Esophagus muscularis mucosa (tissue), 3 donors: ENCODE results near the gene NEO1.

Experiments
- POLR2A ChIP-seq: fragments of 450-650 bp; IDR thresholded peaks from one replicate; pipeline ENCODE4 v1.6.1; 2017; ENCODE audit warnings: antibody characterized with exemption, moderate library complexity, mild to moderate bottlenecking, low read depth
- TF ChIP-seq, protein P1 (sequence below), 3 experiments: fragments of 200-600 bp in 2 of 3; fragments of 450-650 bp in 1 of 3; sonication (generic) in 2 of 3; IDR thresholded peaks; one replicate each; pipeline ENCODE4 v1.5.1; 2017 to 2019; ENCODE audit warnings: antibody characterized with exemption in 3 of 3, mild to moderate bottlenecking in 2 of 3, moderate library complexity in 1 of 3

DNA sequence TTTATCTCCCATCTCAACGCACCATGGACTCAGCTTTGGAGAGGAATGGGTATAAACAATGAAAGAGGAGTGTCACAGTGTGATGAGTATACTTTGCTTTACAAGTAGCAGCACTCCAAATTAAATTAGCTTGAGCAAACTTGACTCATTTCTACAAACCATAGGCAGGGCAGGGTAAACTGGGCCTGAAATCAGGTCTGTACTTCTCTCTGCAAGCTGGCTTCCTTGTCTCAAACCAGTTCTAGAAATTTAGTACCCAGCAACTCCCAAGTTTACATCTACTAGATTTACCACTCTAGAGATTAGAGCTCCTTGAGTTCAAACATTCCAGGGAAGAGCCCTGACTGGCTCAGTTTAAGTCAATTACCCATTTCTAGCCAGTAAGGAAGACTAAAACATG, 37.4 kb upstream of the NEO1 start:
- TF ChIP-seq, protein P1, sequence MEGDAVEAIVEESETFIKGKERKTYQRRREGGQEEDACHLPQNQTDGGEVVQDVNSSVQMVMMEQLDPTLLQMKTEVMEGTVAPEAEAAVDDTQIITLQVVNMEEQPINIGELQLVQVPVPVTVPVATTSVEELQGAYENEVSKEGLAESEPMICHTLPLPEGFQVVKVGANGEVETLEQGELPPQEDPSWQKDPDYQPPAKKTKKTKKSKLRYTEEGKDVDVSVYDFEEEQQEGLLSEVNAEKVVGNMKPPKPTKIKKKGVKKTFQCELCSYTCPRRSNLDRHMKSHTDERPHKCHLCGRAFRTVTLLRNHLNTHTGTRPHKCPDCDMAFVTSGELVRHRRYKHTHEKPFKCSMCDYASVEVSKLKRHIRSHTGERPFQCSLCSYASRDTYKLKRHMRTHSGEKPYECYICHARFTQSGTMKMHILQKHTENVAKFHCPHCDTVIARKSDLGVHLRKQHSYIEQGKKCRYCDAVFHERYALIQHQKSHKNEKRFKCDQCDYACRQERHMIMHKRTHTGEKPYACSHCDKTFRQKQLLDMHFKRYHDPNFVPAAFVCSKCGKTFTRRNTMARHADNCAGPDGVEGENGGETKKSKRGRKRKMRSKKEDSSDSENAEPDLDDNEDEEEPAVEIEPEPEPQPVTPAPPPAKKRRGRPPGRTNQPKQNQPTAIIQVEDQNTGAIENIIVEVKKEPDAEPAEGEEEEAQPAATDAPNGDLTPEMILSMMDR (IDR thresholded peaks at IDR 0.05), result no peak
- TF ChIP-seq POLR2A, result no peak
